GM12891 (cell line): ENCODE measurements around the gene CNR2.
"Not testable (repeated sequence)": the region's sequence is repeated elsewhere in the genome, so short reads cannot be mapped to it uniquely, and the experiment has no call there.

Source experiments
- PAX5 ChIP-seq: IDR thresholded peaks from 2 replicates; pipeline ENCODE4 v1.6.1; 2011; ENCODE audit warnings: low read length, moderate library complexity, mild to moderate bottlenecking; ENCODE audit not compliant: insufficient read depth, severe bottlenecking
- POLR2A ChIP-seq: IDR thresholded peaks from 2 replicates; pipeline ENCODE4 v1.6.1; 2011; ENCODE audit warnings: low read depth, low read length, control low read depth
- POLR2AphosphoS5 ChIP-seq: IDR thresholded peaks from 2 replicates; pipeline ENCODE4 v1.6.1; 2011; ENCODE audit warnings: low read depth, low read length, control low read depth
- SPI1 ChIP-seq: IDR thresholded peaks from 2 replicates; pipeline ENCODE4 v1.6.1; 2011; ENCODE audit warnings: low read depth, low read length, control low read depth
- TAF1 ChIP-seq: IDR thresholded peaks from 2 replicates; pipeline ENCODE4 v1.6.1; 2011; ENCODE audit warnings: low read depth, low read length, control low read depth

GRCh38 chr1:23834156-23834555 lies 79.0 kb downstream of the CNR2 start:
- not testable (repeated sequence) for TF ChIP-seq TAF1, POLR2A, POLR2AphosphoS5, PAX5, SPI1
